Stimulated activated naive CD8-positive, alpha-beta T cell treated with anti-CD3 and anti-CD28 coated beads, Interleukin-15, Interleukin-2, amounts not matched to agents 100 ng/mL and 50 ng/mL, for 24 hours (primary cell): ENCODE results near the gene LEMD1.

Source experiments
- H3K27ac Mint-ChIP-seq: one replicate; pipeline ENCODE4 v1.8.0; 2021; ENCODE audit warnings: mild to moderate bottlenecking, mixed read lengths
- H3K27me3 Mint-ChIP-seq: one replicate; pipeline ENCODE4 v1.8.0; 2021; ENCODE audit warnings: mixed read lengths
- H3K36me3 Mint-ChIP-seq: one replicate; pipeline ENCODE4 v1.8.0; 2021; ENCODE audit warnings: low read depth, mixed read lengths
- H3K4me1 Mint-ChIP-seq: one replicate; pipeline ENCODE4 v1.8.0; 2021; ENCODE audit warnings: low read depth, mixed read lengths
- H3K4me3 Mint-ChIP-seq: one replicate; pipeline ENCODE4 v1.8.0; 2021; ENCODE audit warnings: mild to moderate bottlenecking, mixed read lengths
- H3K9me3 Mint-ChIP-seq: one replicate; pipeline ENCODE4 v1.8.0; 2021; ENCODE audit warnings: mixed read lengths

Gene LEMD1

GRCh38 chr1:205421798-205422197 is at the start of gene LEMD1:
TSS of gene LEMD1 (minus strand) at chr1:205422056. CDS start at chr1:205420536, 1,520 bp downstream.
- H3K4me3 Mint-ChIP-seq = no peak within 1 kb of the TSS
- H3K27ac Mint-ChIP-seq = no peak within 1 kb of the TSS
- H3K27me3 Mint-ChIP-seq = peaks cover 33% of the 10 kb centered on the region
- H3K4me1 Mint-ChIP-seq = no peaks in the 10 kb centered on the region
- H3K36me3 Mint-ChIP-seq = no peaks in the 10 kb centered on the region
- no peaks in the 10 kb centered on the region for H3K9me3 Mint-ChIP-seq

GRCh38 chr1:205470131-205470530 is 48.3 kb upstream of the LEMD1 start:
- H3K36me3 Mint-ChIP-seq = no peaks in the 10 kb centered on the region
- peaks cover 51% of the 10 kb centered on the region for H3K27me3 Mint-ChIP-seq
- H3K4me1 Mint-ChIP-seq = no peaks in the 10 kb centered on the region
- H3K27ac Mint-ChIP-seq = no peak overlapping the region
- no peak overlapping the region for H3K4me3 Mint-ChIP-seq
- H3K9me3 Mint-ChIP-seq = peaks cover 4% of the 10 kb centered on the region

GRCh38 chr1:205466595-205467220 is 44.9 kb upstream of the LEMD1 start:
- Mint-ChIP-seq H3K9me3 (no peaks in the 10 kb centered on the region), H3K4me1 (no peaks in the 10 kb centered on the region), H3K27me3 (peaks cover 25% of the 10 kb centered on the region), H3K36me3 (no peaks in the 10 kb centered on the region), H3K4me3 (no peak overlapping the region), H3K27ac (no peak overlapping the region)

GRCh38 chr1:205465392-205465791 is 43.5 kb upstream of the LEMD1 start:
- Mint-ChIP-seq H3K36me3 (no peaks in the 10 kb centered on the region), H3K27me3 (peaks cover 29% of the 10 kb centered on the region), H3K9me3 (no peaks in the 10 kb centered on the region), H3K4me1 (no peaks in the 10 kb centered on the region), H3K4me3 (no peak overlapping the region), H3K27ac (no peak overlapping the region)

- no peaks in the 10 kb centered on the region for H3K36me3 Mint-ChIP-seq
- H3K27ac Mint-ChIP-seq = no peak overlapping the region
- no peak overlapping the region for H3K4me3 Mint-ChIP-seq
- H3K27me3 Mint-ChIP-seq = peaks cover 57% of the 10 kb centered on the region
- H3K9me3 Mint-ChIP-seq = no peaks in the 10 kb centered on the region
- H3K4me1 Mint-ChIP-seq = peaks cover 15% of the 10 kb centered on the region
These were observed 37.1 kb upstream of the LEMD1 start for GRCh38 chr1:205458777-205459566.

GRCh38 chr1:205456868-205457745 is 35.3 kb upstream of the LEMD1 start:
- H3K9me3 Mint-ChIP-seq = no peaks in the 10 kb centered on the region
- H3K27me3 Mint-ChIP-seq = peaks cover 76% of the 10 kb centered on the region
- peaks cover 15% of the 10 kb centered on the region for H3K4me1 Mint-ChIP-seq
- no peaks in the 10 kb centered on the region for H3K36me3 Mint-ChIP-seq
- no peak overlapping the region for H3K27ac Mint-ChIP-seq
- H3K4me3 Mint-ChIP-seq = peak overlapping the region; percentile 70

- peaks cover 79% of the 10 kb centered on the region for H3K27me3 Mint-ChIP-seq
- H3K36me3 Mint-ChIP-seq = no peaks in the 10 kb centered on the region
- H3K27ac Mint-ChIP-seq = no peak overlapping the region
- H3K4me3 Mint-ChIP-seq = peak overlapping the region; percentile 70
- H3K4me1 Mint-ChIP-seq = peaks cover 15% of the 10 kb centered on the region
- no peaks in the 10 kb centered on the region for H3K9me3 Mint-ChIP-seq
These were observed 34.6 kb upstream of the LEMD1 start for GRCh38 chr1:205456383-205456867.

- peak within 1 kb of the TSS; percentile 70 for H3K4me3 Mint-ChIP-seq
- H3K27me3 Mint-ChIP-seq = peaks cover 75% of the 10 kb centered on the region
- H3K9me3 Mint-ChIP-seq = no peaks in the 10 kb centered on the region
- H3K36me3 Mint-ChIP-seq = no peaks in the 10 kb centered on the region
- peaks cover 15% of the 10 kb centered on the region for H3K4me1 Mint-ChIP-seq
- no peak within 1 kb of the TSS for H3K27ac Mint-ChIP-seq
These were observed 33.9 kb upstream of the LEMD1 start, which contains the start of gene BLACAT1 for GRCh38 chr1:205455581-205456382. TSS of gene BLACAT1 (minus strand) at chr1:205456045.

GRCh38 chr1:205454903-205455335 is 33.1 kb upstream of the LEMD1 start:
- Mint-ChIP-seq H3K4me1 (peaks cover 15% of the 10 kb centered on the region), H3K27ac (no peak overlapping the region), H3K9me3 (no peaks in the 10 kb centered on the region), H3K4me3 (no peak overlapping the region), H3K27me3 (peaks cover 71% of the 10 kb centered on the region), H3K36me3 (no peaks in the 10 kb centered on the region)

GRCh38 chr1:205453466-205453865 is 31.6 kb upstream of the LEMD1 start:
- no peak overlapping the region for H3K27ac Mint-ChIP-seq
- H3K9me3 Mint-ChIP-seq = no peaks in the 10 kb centered on the region
- no peaks in the 10 kb centered on the region for H3K36me3 Mint-ChIP-seq
- H3K4me3 Mint-ChIP-seq = no peak overlapping the region
- H3K27me3 Mint-ChIP-seq = peaks cover 58% of the 10 kb centered on the region
- H3K4me1 Mint-ChIP-seq = peaks cover 15% of the 10 kb centered on the region

GRCh38 chr1:205452933-205453332 is 31.1 kb upstream of the LEMD1 start:
- Mint-ChIP-seq H3K9me3 (no peaks in the 10 kb centered on the region), H3K4me1 (peaks cover 15% of the 10 kb centered on the region), H3K4me3 (no peak overlapping the region), H3K36me3 (no peaks in the 10 kb centered on the region), H3K27me3 (peaks cover 53% of the 10 kb centered on the region), H3K27ac (no peak overlapping the region)

GRCh38 chr1:205452364-205452763 is 30.5 kb upstream of the LEMD1 start:
- Mint-ChIP-seq H3K4me3 (no peak overlapping the region), H3K4me1 (peaks cover 10% of the 10 kb centered on the region), H3K9me3 (no peaks in the 10 kb centered on the region), H3K27ac (no peak overlapping the region), H3K27me3 (peaks cover 47% of the 10 kb centered on the region), H3K36me3 (no peaks in the 10 kb centered on the region)

GRCh38 chr1:205451759-205452164 is 29.9 kb upstream of the LEMD1 start:
- no peak overlapping the region for H3K27ac Mint-ChIP-seq
- peaks cover 46% of the 10 kb centered on the region for H3K27me3 Mint-ChIP-seq
- H3K4me1 Mint-ChIP-seq = peaks cover 10% of the 10 kb centered on the region
- no peaks in the 10 kb centered on the region for H3K36me3 Mint-ChIP-seq
- no peak overlapping the region for H3K4me3 Mint-ChIP-seq
- no peaks in the 10 kb centered on the region for H3K9me3 Mint-ChIP-seq

GRCh38 chr1:205451202-205451601 is 29.3 kb upstream of the LEMD1 start:
- peaks cover 5% of the 10 kb centered on the region for H3K4me1 Mint-ChIP-seq
- no peaks in the 10 kb centered on the region for H3K9me3 Mint-ChIP-seq
- no peaks in the 10 kb centered on the region for H3K36me3 Mint-ChIP-seq
- no peak overlapping the region for H3K4me3 Mint-ChIP-seq
- peaks cover 43% of the 10 kb centered on the region for H3K27me3 Mint-ChIP-seq
- no peak overlapping the region for H3K27ac Mint-ChIP-seq
